K562 (cell line): ENCODE measurements around the gene THBS2. TPM values are rescaled to one million over a fixed set of nuclear protein-coding genes. Genes with fewer than 3 reads are reported as not detected.

Experiments used
- ATAC-seq: fragments of 200-7000 bp; cut with Tn5 transposase; 3 replicates; pipeline ENCODE4 v1.9.1; 2020; ENCODE audit warnings: moderate library complexity
- BruUV-seq: library from RNA; stranded (reverse); fragments of 400-500 nt; replicated peaks from 2 replicates; lab custom pipeline; 2021; lab: Mats Ljungman, UMichigan
- CTCF ChIA-PET: fragments of 300-600 bp; formaldehyde crosslinking; extraction: SDS; loops from one replicate; lab custom pipeline; 2021; ENCODE audit warnings: low intra/inter-chr PET ratio; lab: Yijun Ruan, JAX
- POLR2A ChIA-PET: fragments of 300-600, 350-650 bp; sonication (Branson Sonifier 250); formaldehyde crosslinking; extraction: SDS; loops from one replicate; lab custom pipeline; 2021; ENCODE audit warnings: antibody characterized with exemption, inconsistent platforms; lab: Yijun Ruan, JAX
- DNase-seq, 4 experiments: peaks; one replicate each; pipeline versions ENCODE4 v3.0.0 to v3.0.0-alpha.2; 2011 to 2018; ENCODE audit warnings: low spot score in 3 of 4, mixed read lengths in 3 of 4; ENCODE audit errors: extremely low read depth in 1 of 4
- FAIRE-seq: peaks from 2 replicates; lab custom pipeline; 2011; peaks lifted over from hg19 to GRCh38; lab: Jason Lieb, UNC
- H2AFZ ChIP-seq: 2 replicates; pipeline ENCODE4 v1.6.0; 2011; ENCODE audit warnings: low read depth, low read length, control low read depth, inconsistent platforms
- H3K27ac ChIP-seq: fragments of 200-600 bp; 3 replicates; pipeline ENCODE4 v1.8.0; 2011; ENCODE audit warnings: low read depth, mild to moderate bottlenecking, control low read depth, inconsistent platforms, low read length, moderate library complexity, mixed read lengths; ENCODE audit errors: extremely low read depth
- H3K27me3 ChIP-seq, 2 experiments: fragments of 300-600 bp in 1 of 2; 2 replicates in 1 of 2; 3 replicates in 1 of 2; pipeline versions ENCODE4 v1.6.0 to v1.8.0; 2011; ENCODE audit warnings: inconsistent platforms in 2 of 2, low read length in 2 of 2, mild to moderate bottlenecking in 1 of 2, mixed read lengths in 1 of 2, moderate library complexity in 1 of 2; ENCODE audit not compliant: control insufficient read depth in 2 of 2, insufficient read depth in 2 of 2
- H3K36me3 ChIP-seq: fragments of 300-600 bp; 3 replicates; pipeline ENCODE4 v1.8.0; 2011; ENCODE audit warnings: mild to moderate bottlenecking, low read length, inconsistent platforms; ENCODE audit not compliant: control insufficient read depth, insufficient read depth
- H3K4me1 ChIP-seq, 2 experiments: fragments of 200-600 bp in 1 of 2; replicated peaks in 1 of 2; 2 replicates in 1 of 2; 3 replicates in 1 of 2; pipeline versions ENCODE4 v1.5.1 to v1.8.0; 2011; ENCODE audit warnings: inconsistent platforms in 2 of 2, low read length in 2 of 2, mild to moderate bottlenecking in 1 of 2, mixed read lengths in 1 of 2, moderate library complexity in 1 of 2; ENCODE audit not compliant: control insufficient read depth in 2 of 2, insufficient read depth in 2 of 2
- H3K4me2 ChIP-seq: 2 replicates; pipeline ENCODE4 v1.6.1; 2011; ENCODE audit warnings: low read length, control low read depth, inconsistent platforms, mixed read lengths; ENCODE audit not compliant: insufficient read depth
- H3K4me3 ChIP-seq: fragments of 200-600 bp; sonication (generic), shearing (Covaris generic); 2 replicates; pipeline ENCODE4 v1.5.1; 2016; ENCODE audit warnings: control low read depth, inconsistent platforms
- H3K79me2 ChIP-seq: fragments of 200-600 bp; 3 replicates; pipeline ENCODE4 v1.8.0; 2011; ENCODE audit warnings: low read length, inconsistent platforms; ENCODE audit not compliant: control insufficient read depth, insufficient read depth
- H3K9ac ChIP-seq, 2 experiments: 2 replicates each; pipeline versions ENCODE4 v1.6.0 to v1.6.1; 2011; ENCODE audit warnings: low read depth in 2 of 2, low read length in 2 of 2, control low read depth in 1 of 2, inconsistent platforms in 1 of 2, mild to moderate bottlenecking in 1 of 2, mixed read lengths in 1 of 2; ENCODE audit not compliant: insufficient read depth in 1 of 2
- H3K9me1 ChIP-seq: one replicate; pipeline ENCODE4 v1.6.0; 2011; ENCODE audit warnings: inconsistent platforms, mild to moderate bottlenecking, low read length, moderate library complexity; ENCODE audit not compliant: control insufficient read depth, insufficient read depth
- H3K9me3 ChIP-seq: replicated peaks from 2 replicates; pipeline ENCODE4 v1.5.1; 2011; ENCODE audit warnings: low read depth, low read length, inconsistent platforms; ENCODE audit not compliant: control insufficient read depth, insufficient read depth
- H4K20me1 ChIP-seq: replicated peaks from 2 replicates; pipeline ENCODE4 v1.6.1; 2011; ENCODE audit warnings: low read length, inconsistent platforms, mixed read lengths; ENCODE audit not compliant: control insufficient read depth, insufficient read depth
- POLR2AphosphoS2 ChIP-seq: IDR thresholded peaks from 2 replicates; pipeline ENCODE4 v1.6.1; 2012; ENCODE audit warnings: low read length, improper control_type of control experiment
- RREB1 ChIP-seq: fragments of 250-450 bp; sonication (Bioruptor Pico); IDR thresholded peaks from 2 replicates; pipeline ENCODE4 v1.4.0; 2020
- ZNF263 ChIP-seq: sonication (generic); formaldehyde crosslinking; IDR thresholded peaks from 2 replicates; pipeline ENCODE4 v1.8.0; 2022; ENCODE audit warnings: mild to moderate bottlenecking, missing genetic modification reagents, borderline replicate concordance
- ZNF586 ChIP-seq: fragments of 450-650 bp; formaldehyde crosslinking; conservative IDR thresholded peaks from 2 replicates; pipeline ENCODE4 v1.4.0; 2020; ENCODE audit warnings: mild to moderate bottlenecking, moderate library complexity
- ZSCAN32 ChIP-seq: fragments of 450-650 bp; formaldehyde crosslinking; IDR thresholded peaks from 2 replicates; pipeline ENCODE4 v1.4.0; 2020; ENCODE audit warnings: mild to moderate bottlenecking, moderate library complexity
- WGBS: fragments of 100-300 bp; shearing (Covaris generic); methylation state at CpG from one replicate; pipeline ENCODE4 v1.1.6; 2016; ENCODE audit warnings: low coverage, mixed read lengths; ENCODE audit not compliant: insufficient coverage; ENCODE audit errors: missing lambda C conversion rate; 5-methylcytosine and 5-hydroxymethylcytosine counted together
- in situ Hi-C: fragments of 300-500 bp; cut with MboI; formaldehyde crosslinking; loops from 4 replicates; pipeline ENCODE4 v1.15.0; 2018; ENCODE audit warnings: inconsistent platforms, mixed read lengths
- intact Hi-C: fragments of 100-400 bp; cut with micrococcal nuclease; formaldehyde crosslinking; loops from 2 replicates; pipeline ENCODE4 v1.14.2; 2022
- polyA plus RNA-seq, 8 experiments: library from polyadenylated mRNA; depleted of rRNA in 4 of 8; stranded (reverse) in 5 of 8; unstranded in 3 of 8; fragments of >200 nt; fragmentation: Nextera tagmentation in 2 of 8; fragmentation: Illumina TruSeq in 1 of 8; extraction: Ambion mirVana in 2 of 8; extraction: Trizol in 1 of 8; gene quantifications; 2 replicates each; pipeline versions ENCODE4 v1.2.1 to v1.2.3, GENCODE V29; 2011 to 2014; ENCODE audit warnings: inconsistent platforms in 1 of 8, missing spikeins in 1 of 8
- total RNA-seq, 7 experiments: library from RNA; depleted of rRNA in 6 of 7; stranded (reverse); fragments of >200 nt in 6 of 7; fragmentation: Illumina TruSeq in 2 of 7; extraction: Trizol in 2 of 7; gene quantifications; 2 replicates each; pipeline versions ENCODE4 v1.2.1 to v1.2.3, GENCODE V29; 2011 to 2021; ENCODE audit warnings: low replicate concordance in 1 of 7

Gene THBS2
- total and polyA plus RNA-seq, 9 of the 15 experiments (the other 6 are each of a cell fraction or from before 2014, with no cell fraction given), result 0.03 to 0.11 (median 0.03) TPM; not detected in 6

- Histone ChIP-seq H3K4me2 (no peak overlapping the region), H3K9me1 (no peaks in the 10 kb centered on the region), H2AFZ (no peak overlapping the region)
- CTCF ChIA-PET, result no interaction called here
- intact Hi-C loops, result no loop called here
- no peak for TF ChIP-seq RREB1 (CRISPR knock-in tag)
- peak; percentile 28; the same call in 1 of the 2 replicates for TF ChIP-seq ZNF263 (CRISPR knock-in tag)
- TF ChIP-seq ZSCAN32 (CRISPR knock-in tag), result no peak
- no peak for TF ChIP-seq POLR2AphosphoS2
- no peak for TF ChIP-seq ZNF586 (CRISPR knock-in tag)
- TF ChIP-seq, all 486 proteins: peak for 1
- no peak overlapping the region for H3K9ac ChIP-seq
- H3K79me2 ChIP-seq, result no peaks in the 10 kb centered on the region
- POLR2A ChIA-PET, result interaction anchor here (0.5 to 1.6 kb wide), 2 partner anchors 9 to 18 kb away, joined by 3 to 4 read pairs; no protein-coding TSS in a partner anchor
- WGBS, result 2% methylated on average over 32 of the region's 32 CpGs
- no peak overlapping the region for H3K4me3 ChIP-seq
- peaks cover 0 to 8% of the 10 kb centered on the region in 2 experiments; a peak in 1 of 5 replicates for H3K4me1 ChIP-seq
- no peak overlapping the region for H3K27ac ChIP-seq
- peaks cover 18 to 63% of the 10 kb centered on the region in 2 experiments; a peak in 4 of 5 replicates for H3K27me3 ChIP-seq
- H3K9me3 ChIP-seq, result no peaks in the 10 kb centered on the region
- DNase-seq (no peak), FAIRE-seq (no peak), ATAC-seq (peak; percentile 42)
- in situ Hi-C loops, result no loop called here
- no TSS peak for BruUV-seq
- no peaks in the 10 kb centered on the region for H4K20me1 ChIP-seq
- H3K36me3 ChIP-seq, result no peaks in the 10 kb centered on the region
These were observed 11.8 kb downstream of the THBS2 start for GRCh38 chr6:169241688-169242350.
